Skin epidermis (tissue), 12 donors: ENCODE results near the gene RAB36.

Source experiments
- H3K27ac ChIP-seq, 21 experiments: fragments of 200-600 bp; sonication (generic) in 11 of 21; one replicate each; pipeline ENCODE4 v1.5.0; 2020; ENCODE audit warnings: mild to moderate bottlenecking in 3 of 21, inconsistent platforms in 2 of 21, moderate library complexity in 2 of 21
- H3K4me3 ChIP-seq, 7 experiments: fragments of 200-600 bp; sonication (generic) in 2 of 7; one replicate each; pipeline ENCODE4 v1.5.0; 2020; ENCODE audit warnings: inconsistent platforms in 2 of 7, mild to moderate bottlenecking in 2 of 7, moderate library complexity in 1 of 7

Gene RAB36

DNA sequence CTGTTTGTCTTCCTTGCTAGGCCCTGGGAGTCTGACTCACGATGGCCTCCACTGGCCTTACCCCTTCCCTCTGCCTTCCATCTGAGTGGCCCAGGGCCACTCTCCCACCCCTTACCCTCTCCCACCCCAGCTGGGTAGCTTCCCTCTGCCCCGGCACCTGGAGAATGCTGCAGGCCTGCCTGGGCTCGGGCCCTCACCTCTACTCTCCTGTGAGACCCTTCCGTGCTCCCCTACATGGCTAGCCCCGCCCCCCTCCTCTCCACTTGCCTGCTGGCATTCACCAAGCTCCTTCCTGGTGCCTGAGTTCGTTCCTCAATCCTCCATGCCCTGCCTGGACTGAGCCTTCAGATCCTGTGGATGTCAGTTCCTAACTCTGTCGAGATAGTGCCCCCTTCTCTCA, 8.7 kb downstream of the RAB36 start:
- Histone ChIP-seq H3K4me3 (no peak overlapping the region), H3K27ac (no peak overlapping the region)

DNA sequence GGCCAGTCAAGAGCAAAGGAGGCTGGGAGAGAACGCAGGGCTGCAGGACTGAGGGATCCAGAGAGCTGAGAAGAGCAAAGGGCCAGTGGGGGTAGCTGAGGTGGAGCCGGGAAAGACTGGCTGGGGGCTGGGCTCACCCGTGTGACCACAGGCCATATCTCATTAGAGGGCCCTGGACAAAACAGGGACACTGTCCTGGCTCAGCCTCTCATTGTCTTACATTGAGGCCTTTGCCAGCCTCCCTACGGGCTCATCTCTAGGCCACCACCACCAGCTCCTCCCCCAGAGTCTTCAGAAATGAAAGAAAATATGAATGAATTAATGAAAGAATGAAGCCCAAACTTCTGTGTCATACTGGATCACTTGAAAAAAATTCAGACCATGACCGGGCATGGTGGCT, 9.2 kb downstream of the RAB36 start:
- Histone ChIP-seq H3K27ac (no peak overlapping the region), H3K4me3 (no peak overlapping the region)

DNA sequence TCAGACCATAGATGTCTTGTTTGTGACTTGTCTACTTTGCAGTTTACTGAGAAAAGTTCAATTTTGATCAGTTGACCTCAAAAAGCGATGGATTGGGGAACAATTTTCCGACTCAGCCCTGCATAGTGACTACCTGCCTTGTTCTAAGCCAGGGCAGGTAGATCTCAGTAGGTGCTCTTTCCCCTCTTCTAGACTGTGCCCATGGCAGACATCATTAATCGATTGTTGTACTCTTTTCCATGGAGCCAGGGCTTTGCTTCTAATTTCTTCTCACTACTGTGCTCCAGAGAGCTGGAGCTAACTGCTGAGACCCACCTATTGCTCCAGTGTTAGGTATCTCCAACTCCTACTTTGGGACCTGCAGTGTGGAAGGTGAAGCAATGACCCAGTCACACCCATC, 9.9 kb downstream of the RAB36 start:
- Histone ChIP-seq H3K27ac (no peak overlapping the region), H3K4me3 (no peak overlapping the region)

DNA sequence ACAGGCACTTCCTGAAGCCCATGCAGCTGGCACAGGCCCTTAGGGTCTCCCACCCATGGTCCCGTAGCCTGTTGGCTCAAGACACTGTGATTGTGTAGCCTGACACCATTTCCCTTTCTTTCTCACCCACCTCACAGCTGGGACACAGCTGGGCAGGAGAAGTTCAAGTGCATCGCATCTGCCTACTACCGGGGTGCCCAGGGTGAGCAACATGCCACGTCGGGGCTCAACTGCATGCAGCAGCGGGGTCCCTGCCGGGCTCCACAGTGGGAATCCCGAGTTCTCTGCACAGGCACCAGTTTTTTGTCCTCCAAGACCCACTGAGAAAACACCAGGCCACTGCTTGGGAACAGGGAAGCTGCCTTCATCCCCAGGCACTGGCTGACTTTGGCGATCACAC, 10.6 kb downstream of the RAB36 start:
- Histone ChIP-seq H3K4me3 (no peak overlapping the region), H3K27ac (no peak overlapping the region)

DNA sequence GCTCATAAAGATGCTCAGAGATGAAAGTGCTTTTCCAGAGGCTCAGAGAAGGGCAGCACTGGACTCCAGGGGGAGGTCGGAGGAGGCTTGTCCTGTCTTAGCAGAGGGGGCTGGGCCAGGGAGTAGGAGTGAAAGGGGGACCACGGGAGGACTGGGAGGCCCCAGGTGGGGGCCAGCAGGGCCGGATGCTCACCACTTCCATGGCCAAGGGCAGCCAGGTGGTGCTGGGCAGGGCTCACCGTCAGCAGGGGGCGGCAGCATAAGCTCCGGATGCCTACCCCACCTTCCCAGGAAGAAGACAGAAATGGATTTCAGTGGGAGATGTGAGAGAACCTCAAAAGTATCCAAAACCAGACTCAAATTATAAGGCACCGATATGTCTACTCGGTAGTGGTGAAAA, 11.0 kb downstream of the RAB36 start:
- Histone ChIP-seq H3K27ac (no peak overlapping the region), H3K4me3 (no peak overlapping the region)

DNA sequence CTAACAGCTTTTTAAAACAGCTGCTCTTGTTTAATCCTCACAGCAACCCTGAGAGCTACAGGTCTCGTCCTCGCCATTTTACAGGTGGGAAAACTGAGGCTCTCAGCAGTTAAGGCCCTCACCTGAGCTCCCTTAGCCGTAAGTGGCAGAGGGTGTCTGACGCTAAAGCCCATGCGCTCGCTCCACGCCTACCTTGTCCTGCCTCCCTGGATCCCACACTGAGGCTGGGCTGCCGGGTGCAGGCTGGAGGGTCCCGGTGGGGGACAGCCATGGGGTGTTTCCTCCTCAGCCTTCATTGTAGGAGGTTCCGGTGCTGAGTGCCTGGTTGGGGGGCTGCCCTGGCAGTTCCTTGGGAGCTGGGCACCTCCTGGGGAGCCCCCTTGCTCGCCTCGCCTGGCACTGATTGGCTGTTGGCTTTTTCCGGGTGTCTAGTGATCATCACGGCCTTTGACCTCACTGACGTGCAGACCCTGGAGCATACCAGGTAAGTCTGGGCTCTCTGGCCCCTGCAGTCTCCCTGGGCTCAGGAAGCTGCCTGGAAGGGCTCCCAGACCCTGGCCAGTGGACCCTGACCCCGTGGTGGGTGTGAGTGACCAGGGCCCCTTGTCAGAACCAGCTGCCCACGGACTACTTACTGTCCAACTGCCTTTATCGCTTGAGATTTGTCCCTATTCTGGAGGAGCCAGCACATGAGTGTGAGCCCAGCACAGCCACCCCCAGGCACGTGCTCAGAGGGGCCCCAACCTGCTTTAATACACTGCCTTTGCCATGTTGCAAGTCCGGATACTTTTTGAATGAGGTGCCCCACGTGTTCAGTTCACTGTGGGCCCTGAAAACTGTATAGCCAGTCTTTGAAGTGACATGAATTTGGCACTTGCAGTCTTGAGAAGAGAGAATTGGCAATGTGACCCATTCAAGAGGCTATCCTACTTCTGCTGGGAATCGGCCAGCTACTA, 12.6 kb downstream of the RAB36 start:
- Histone ChIP-seq H3K4me3 (no peak overlapping the region), H3K27ac (no peak overlapping the region)

DNA sequence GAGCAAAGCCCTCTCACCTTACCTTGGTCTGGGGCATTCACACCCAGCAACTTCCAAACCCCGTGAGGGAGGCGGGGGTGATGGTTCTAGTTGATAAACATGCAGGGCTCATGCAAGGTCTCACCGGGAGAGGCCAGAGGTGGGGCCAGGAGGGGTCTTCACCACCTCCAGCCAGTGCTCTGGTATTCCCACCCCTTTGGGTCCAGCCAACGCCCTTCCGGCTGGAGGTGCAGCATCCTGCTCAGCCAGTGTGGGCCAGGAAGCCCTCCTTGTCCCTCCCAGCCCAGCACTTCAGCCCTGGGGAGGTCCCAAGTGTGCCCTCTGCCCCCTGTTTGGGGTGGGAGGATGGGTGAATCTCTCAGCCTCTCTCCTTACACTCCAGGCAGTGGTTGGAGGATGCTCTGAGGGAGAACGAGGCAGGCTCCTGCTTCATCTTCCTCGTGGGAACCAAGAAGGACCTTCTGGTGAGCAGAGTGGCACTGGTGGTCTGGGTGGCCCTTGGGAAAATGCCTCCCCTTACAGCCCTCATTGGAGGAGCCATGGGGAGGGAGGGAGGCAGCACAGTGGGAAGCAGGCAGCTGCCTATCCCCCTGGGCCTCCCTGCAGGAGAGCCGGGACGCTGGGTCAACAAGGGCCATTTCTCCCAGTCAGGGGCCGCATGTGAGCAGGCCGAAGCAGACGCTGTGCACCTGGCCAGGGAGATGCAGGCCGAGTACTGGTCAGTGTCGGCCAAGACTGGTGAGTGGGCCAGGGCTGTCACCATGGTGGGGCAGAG, 13.4 kb downstream of the RAB36 start:
- H3K27ac ChIP-seq = no peak overlapping the region
- no peak overlapping the region for H3K4me3 ChIP-seq

DNA sequence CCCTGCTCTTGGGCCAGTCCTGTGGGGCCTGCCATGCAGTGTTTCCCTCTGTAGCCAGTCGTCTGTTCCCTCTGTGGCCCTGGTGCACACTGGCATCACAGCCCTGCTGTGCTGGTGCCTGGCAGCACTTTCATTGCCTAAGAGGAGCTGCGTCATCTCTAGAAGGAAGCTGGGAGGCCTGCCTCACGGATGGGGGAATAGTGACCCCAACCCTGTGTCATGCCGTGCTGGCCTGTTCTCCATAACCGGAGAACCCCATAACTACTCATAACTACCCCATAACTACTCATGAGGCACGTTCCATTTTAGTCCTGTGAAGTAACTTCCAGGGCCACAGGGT, 14.0 kb downstream of the RAB36 start:
- no peak overlapping the region for H3K4me3 ChIP-seq
- no peak overlapping the region for H3K27ac ChIP-seq

DNA sequence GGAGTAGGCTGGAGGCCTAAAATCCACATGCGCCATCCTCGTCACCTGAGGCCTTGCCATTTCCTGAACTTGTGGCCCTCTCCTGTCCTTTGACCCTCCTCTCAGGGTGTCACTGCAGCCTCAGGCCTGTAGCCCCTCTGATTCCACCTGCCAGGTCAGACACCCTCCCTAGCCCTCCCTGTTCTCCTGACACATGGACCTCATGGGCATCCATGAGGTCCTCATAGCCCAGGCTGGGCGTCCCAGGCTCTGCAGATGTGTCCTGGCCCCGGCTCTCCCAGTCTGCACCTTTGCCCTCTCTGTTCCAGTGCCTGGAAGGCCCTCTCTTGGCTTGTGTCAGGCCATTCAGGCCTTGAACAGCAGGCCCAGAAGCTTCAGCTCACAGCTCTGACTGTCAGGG, 15.8 kb downstream of the RAB36 start:
- Histone ChIP-seq H3K27ac (no peak overlapping the region), H3K4me3 (no peak overlapping the region)

DNA sequence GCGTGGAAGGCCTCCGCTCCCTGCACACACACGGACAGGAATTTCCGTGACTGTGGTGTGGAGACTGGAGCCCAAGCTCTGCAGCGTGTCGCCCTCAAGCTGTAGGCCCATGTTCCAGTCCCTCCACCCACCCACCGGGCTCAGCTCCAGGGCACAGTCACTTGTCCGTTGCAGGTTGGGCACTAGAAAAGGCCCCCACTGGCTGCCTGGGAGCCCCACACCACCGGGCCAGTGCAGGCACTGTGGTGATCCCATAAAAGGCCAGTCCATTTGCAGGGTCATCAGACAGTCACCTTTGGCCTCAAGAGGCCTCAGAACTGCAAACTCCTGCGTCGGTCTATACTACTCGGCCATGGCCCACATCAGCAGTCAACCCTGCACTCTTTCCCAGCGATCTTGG, 16.3 kb downstream of the RAB36 start:
- Histone ChIP-seq H3K27ac (no peak overlapping the region), H3K4me3 (no peak overlapping the region)

DNA sequence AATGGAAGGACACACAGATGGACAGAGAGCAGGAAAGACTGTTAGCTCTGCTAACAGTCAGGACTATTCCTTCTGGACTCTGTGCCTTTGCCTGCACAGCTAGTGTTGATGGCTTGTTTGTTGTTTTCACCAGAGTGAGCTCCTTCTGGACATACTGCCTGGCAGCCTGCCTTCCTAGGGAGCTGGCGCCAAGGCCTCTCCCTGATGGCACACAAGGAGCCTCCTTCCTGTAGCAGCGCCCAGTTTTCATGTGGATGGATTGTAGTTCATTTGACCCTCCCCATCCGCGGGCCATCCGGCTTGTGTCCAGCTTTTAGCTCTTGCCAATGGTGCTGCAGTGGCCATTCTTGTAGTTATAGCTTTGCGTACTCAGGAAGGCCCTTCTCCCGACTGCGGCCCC, 18.4 kb downstream of the RAB36 start:
- no peak overlapping the region for H3K27ac ChIP-seq
- no peak overlapping the region for H3K4me3 ChIP-seq

DNA sequence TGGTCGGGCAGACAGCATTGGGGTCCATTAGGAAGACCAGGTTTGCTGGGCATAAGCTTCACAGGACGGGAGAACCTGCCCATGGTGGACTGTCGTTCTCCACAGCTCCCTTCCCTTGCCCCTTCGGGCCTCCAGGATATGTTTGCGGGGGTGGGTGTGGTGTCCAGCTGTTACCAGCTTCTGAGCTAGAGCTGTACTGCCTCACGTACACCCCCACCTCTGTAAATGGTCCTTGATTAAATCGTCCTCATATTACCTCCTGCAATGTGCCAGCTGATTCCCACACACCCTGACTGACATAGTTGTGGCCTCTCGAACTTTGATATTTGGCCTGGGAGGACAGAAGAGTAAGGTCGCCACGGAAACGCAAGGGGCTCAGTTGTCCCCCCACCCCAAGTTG, 18.8 kb downstream of the RAB36 start:
- Histone ChIP-seq H3K4me3 (no peak overlapping the region), H3K27ac (no peak overlapping the region)

DNA sequence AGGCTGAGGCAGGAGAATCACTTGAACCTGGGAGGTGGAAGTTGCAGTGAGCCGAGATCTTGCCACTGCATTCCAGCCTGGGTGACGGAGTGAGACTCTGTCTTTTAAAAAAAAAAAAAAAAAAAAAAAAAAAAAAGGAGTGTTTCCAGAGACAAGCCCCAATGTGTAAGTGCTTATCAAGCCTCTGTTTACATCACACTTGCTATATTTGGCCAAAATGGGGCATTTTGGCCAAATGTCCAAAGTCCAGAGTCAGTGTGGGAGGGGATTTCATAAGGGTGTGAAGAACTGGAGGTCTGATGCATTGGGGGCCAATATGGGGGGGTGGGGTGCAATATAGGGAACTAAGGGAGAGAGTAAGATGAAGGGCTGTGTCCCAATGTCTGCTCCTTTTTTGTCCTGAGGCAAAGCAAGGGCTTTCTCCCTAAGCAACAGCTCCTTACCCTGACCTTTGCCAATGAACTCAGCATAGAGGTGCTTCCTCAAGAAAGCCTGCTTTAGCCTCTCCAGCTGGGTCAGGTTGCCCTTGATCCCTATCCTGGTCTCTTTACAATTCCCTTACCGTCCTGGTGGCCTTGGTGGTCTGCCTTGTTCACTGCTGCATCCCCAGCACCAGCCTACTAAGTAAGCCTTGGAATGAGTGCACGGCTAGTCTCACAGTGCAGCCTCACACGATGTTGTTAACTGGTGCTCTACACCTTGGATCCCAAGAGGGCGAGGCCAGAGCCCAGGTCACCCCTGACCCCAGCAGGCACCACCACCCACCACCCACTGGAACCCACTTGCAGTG, 21.0 kb downstream of the RAB36 start:
- Histone ChIP-seq H3K27ac (no peak overlapping the region), H3K4me3 (no peak overlapping the region)

DNA sequence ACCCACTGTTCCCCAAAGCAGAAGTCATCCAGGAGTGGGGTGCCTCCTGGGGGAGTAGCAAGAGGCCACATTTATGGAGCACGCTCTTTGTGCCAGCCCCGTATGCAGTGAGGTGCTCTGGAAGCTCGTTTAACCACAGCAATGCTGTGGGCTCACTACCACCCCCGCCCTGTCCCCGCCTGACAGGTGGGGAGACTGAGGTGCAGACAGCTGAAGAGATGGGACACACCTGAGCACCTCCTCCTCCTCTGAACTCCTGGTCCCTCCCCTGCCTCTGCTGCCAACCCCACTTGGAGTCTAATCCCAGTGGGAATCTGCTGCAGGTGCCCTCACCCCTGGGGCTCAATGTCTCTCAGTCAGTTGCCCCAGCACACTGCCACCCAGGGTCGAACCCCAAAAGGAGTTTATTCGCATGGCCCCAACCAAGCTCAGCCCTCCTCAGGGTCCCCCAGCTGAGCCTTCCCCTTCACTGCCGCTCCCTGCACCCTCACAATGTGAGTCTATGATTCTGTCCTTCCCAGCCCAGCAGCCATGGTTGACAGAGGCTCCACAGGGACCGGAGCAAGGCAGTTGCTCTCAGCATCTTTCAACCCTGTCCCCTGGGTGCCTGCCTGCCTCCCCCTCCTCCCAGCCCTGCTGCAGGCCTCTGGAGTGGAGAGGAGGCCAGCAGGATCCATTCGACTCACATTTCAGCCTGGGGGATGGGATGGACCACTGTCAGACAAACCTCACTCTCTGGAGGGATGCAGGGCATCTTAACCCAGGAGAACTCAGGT, 21.8 kb downstream of the RAB36 start:
- no peak overlapping the region for H3K27ac ChIP-seq
- no peak overlapping the region for H3K4me3 ChIP-seq

DNA sequence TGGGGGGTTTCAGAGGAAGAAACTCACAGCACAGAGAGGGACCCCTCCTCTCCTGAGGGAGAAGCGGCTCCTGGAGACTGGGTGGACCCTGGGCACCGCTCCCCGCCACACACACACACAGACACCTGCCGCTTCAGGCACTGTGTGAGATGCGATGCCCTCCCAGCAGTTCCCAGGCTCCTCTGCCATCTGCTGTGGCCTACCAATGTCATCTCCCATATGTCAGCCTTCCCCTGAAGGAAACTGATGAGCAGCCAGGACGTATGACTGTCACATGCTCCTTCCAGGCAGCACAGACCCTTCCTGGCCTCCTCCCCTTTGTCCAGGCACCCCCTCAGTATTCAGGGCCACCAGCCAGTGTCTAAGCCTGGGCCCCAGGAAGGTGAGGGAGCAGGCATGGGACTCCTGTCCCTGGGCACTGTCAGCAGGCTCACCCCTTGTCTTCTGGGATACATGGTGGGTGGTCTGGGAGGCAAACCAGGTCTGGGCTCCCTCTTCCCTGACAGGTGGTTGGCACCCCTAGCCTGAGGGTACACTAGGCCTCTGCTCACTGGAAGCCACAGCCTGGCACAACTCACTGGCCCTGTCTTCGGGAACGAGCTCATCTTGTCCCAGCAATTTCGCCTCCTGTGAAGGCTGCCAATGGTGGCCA, 23.2 kb downstream of the RAB36 start:
- H3K4me3 ChIP-seq = no peak overlapping the region
- H3K27ac ChIP-seq = no peak overlapping the region

DNA sequence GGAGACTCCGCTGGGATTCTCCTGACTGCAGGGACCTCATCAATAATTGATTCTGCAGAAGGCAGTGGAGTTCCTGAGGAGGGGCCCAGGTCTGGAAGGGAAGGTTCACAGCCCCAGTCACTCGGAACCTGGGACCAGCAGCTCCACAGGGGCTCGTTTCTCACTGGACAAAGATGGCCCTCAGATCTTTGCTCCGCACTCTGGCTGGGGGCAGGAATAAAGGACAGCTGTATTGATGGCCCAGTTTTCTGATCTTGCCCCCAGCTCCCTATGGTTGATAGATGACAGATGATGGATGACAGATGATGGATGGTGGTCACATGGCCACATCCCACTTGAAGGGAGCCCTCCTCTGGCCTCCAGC, 23.7 kb downstream of the RAB36 start:
- no peak overlapping the region for H3K27ac ChIP-seq
- H3K4me3 ChIP-seq = no peak overlapping the region

DNA sequence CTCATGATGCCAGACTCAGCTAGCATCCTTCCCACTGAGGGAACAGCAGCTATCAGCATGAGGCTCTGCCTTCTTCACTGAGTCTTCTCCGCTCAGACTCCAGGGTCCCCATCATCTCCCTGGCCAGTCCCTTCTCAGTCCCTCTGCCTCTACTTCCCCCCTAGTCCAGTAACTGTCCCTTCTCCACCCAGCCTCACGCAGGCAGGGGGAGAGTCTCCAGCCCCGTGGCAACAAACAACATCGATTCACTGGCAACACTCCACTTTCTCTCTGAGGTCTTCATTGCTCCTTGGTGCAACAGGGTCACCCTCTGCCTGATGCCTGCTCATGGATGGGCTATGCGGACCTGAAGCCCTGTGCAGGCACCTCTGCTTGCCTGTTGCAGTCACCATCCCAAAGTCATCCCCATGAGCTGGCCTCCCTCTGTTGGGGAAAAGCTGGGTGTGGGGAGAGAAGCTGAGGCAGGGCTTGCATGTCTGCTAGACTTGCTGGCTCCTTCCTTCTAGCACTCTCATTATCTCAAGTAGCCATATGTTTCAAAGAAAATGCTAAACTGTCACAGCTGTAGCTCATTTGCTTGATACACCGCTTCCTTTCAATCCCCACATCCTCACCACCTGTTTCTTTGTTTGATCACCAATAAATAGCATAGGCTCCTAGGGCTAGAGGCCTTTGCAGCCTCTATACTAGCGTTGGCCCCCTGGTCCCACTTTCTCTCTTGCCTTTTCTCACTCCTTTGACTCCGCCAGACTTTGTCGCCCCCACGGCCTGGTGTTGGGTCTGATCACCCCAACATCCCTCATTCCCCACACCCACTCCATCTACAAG, 30.8 kb downstream of the RAB36 start:
- Histone ChIP-seq H3K4me3 (no peak overlapping the region), H3K27ac (peak overlapping the region in 1 of 21 experiments; percentile 56)

DNA sequence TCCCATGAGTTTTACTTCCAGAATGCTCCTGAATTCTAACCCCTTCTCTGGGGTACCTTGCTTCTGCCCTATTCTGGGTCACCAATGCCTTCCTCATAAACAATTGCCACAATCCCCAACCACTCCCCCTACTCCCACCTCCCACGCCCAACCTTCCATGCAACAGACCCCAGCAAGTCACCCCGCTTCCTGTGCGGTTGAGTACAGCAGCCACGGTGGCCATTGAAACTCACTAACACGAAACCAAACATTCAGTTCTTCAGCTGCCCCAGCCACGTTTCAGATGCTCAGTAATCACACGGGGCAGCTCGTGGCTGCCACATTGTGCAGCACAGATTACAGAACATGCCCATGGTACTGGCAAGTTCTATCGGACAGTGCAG, 31.4 kb downstream of the RAB36 start:
- Histone ChIP-seq H3K4me3 (no peak overlapping the region), H3K27ac (peak overlapping the region in 1 of 21 experiments; percentile 34)
